ENCODE measurements around the gene SEZ6L.

Gene SEZ6L

DNA sequence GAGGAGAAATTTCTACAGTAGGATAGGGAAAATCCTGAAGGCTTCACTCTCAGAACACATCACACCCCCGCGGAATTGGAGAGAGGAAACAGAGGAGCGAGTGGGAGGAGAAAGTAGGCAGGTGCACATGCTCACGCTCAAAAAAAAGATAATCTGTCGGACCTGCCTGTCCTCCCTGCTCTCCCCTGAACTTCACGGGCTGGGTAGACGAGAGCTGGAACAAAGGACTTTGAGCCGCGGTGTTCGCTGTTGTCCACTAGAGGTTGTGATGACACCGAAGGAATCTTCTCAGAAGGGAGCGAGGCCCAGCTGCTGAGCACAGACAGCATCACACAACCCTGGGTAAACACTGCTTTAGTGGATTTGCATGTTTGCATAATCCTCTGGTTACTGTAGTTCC lies 5.0 kb downstream of the SEZ6L start:
- no peak overlapping the region for H3K9ac ChIP-seq (ENCODE audit: low read depth, low read length)
- no peaks in the 10 kb centered on the region for H3K79me2 ChIP-seq (ENCODE audit: insufficient read depth, low read length)
- no peak overlapping the region for H3K4me3 ChIP-seq (ENCODE audit: low read depth in 1 of 2, low read length in 2 of 2)
- ATAC-seq (ENCODE audit: insufficient read depth, low read depth), result no peak
- H3K27ac ChIP-seq (ENCODE audit: low read length), result no peak overlapping the region
- TF ChIP-seq, protein P1, sequence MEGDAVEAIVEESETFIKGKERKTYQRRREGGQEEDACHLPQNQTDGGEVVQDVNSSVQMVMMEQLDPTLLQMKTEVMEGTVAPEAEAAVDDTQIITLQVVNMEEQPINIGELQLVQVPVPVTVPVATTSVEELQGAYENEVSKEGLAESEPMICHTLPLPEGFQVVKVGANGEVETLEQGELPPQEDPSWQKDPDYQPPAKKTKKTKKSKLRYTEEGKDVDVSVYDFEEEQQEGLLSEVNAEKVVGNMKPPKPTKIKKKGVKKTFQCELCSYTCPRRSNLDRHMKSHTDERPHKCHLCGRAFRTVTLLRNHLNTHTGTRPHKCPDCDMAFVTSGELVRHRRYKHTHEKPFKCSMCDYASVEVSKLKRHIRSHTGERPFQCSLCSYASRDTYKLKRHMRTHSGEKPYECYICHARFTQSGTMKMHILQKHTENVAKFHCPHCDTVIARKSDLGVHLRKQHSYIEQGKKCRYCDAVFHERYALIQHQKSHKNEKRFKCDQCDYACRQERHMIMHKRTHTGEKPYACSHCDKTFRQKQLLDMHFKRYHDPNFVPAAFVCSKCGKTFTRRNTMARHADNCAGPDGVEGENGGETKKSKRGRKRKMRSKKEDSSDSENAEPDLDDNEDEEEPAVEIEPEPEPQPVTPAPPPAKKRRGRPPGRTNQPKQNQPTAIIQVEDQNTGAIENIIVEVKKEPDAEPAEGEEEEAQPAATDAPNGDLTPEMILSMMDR (IDR thresholded peaks at IDR 0.05; ENCODE audit: borderline replicate concordance, extremely low read depth, low read length, poor library complexity, severe bottlenecking), result peak; percentile 26
- TF ChIP-seq EZH2 (IDR thresholded peaks at IDR 0.05; ENCODE audit: borderline replicate concordance, low read depth, low read length, severe bottlenecking), result no peak
- H3K4me1 ChIP-seq (ENCODE audit: insufficient read depth, low read length), result no peaks in the 10 kb centered on the region
- DNase-seq, result no peak
- H3K4me2 ChIP-seq (ENCODE audit: insufficient read depth, low read length), result no peak overlapping the region
- H4K20me1 ChIP-seq (ENCODE audit: insufficient read depth, low read length), result no peaks in the 10 kb centered on the region; the same call in 1 of the 2 replicates
- no peaks in the 10 kb centered on the region for H3K9me3 ChIP-seq (ENCODE audit: insufficient read depth, low read length, severe bottlenecking)
- no peak overlapping the region for H2AFZ ChIP-seq (ENCODE audit: low read depth, low read length)
- no peaks in the 10 kb centered on the region for H3K27me3 ChIP-seq (ENCODE audit: insufficient read depth, low read length, poor library complexity)
- H3K36me3 ChIP-seq (ENCODE audit: insufficient read depth, low read length), result no peaks in the 10 kb centered on the region

DNA sequence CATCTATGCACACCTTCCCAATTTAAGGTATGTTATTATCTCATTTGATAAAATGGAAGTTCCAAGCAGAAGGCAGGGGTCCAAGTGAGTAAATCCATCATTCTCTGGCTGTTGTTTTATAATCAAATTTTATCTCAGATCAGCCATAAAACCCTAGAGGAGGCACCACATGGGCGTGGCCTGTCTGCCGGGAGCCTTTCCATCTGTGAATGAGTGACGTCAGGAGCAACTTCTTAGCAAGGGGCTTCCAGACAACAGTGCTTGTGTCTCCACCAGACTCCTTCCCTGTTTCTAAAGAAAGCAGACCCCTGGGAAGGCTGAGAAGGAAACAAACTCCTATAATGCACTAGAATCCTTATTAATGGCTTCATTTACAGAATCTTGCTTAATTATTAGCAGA lies 13.5 kb downstream of the SEZ6L start:
- no peak overlapping the region for H3K4me3 ChIP-seq (ENCODE audit: low read depth in 1 of 2, low read length in 2 of 2)
- TF ChIP-seq, protein P1 (IDR thresholded peaks at IDR 0.05; ENCODE audit: borderline replicate concordance, extremely low read depth, low read length, poor library complexity, severe bottlenecking), result no peak
- no peak for TF ChIP-seq EZH2 (IDR thresholded peaks at IDR 0.05; ENCODE audit: borderline replicate concordance, low read depth, low read length, severe bottlenecking)
- no peaks in the 10 kb centered on the region for H3K36me3 ChIP-seq (ENCODE audit: insufficient read depth, low read length)
- H3K27ac ChIP-seq (ENCODE audit: low read length), result no peak overlapping the region
- no peaks in the 10 kb centered on the region for H3K9me3 ChIP-seq (ENCODE audit: insufficient read depth, low read length, severe bottlenecking)
- no peak overlapping the region for H3K4me2 ChIP-seq (ENCODE audit: insufficient read depth, low read length)
- no peak overlapping the region for H2AFZ ChIP-seq (ENCODE audit: low read depth, low read length)
- DNase-seq (no peak), ATAC-seq (ENCODE audit: insufficient read depth, low read depth) (no peak)
- H3K9ac ChIP-seq (ENCODE audit: low read depth, low read length), result no peak overlapping the region
- H3K27me3 ChIP-seq (ENCODE audit: insufficient read depth, low read length, poor library complexity), result peaks cover 4% of the 10 kb centered on the region
- H3K79me2 ChIP-seq (ENCODE audit: insufficient read depth, low read length), result no peaks in the 10 kb centered on the region
- H4K20me1 ChIP-seq (ENCODE audit: insufficient read depth, low read length), result no peaks in the 10 kb centered on the region
- H3K4me1 ChIP-seq (ENCODE audit: insufficient read depth, low read length), result no peaks in the 10 kb centered on the region

DNA sequence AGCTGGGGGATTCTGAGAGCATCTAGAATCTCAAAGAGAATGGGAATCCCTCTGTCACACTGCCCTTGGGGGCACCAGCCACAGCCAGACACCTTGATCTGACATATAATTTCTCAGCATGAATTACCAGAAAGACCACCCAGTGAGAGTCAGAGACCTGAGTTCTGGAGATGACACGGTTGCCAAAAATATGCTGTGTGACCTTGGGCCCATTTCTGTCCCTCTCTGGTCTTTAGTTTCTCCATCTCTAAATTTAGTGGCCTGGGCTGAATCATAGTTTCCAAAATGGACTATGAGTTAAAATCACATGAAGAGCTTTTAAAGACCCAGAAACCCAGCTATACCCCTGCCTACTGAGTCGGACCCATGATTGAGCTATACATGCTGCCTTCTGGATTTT lies 15.9 kb downstream of the SEZ6L start:
- H3K79me2 ChIP-seq (ENCODE audit: insufficient read depth, low read length), result no peaks in the 10 kb centered on the region
- H3K4me1 ChIP-seq (ENCODE audit: insufficient read depth, low read length), result no peaks in the 10 kb centered on the region
- TF ChIP-seq, protein P1 (IDR thresholded peaks at IDR 0.05; ENCODE audit: borderline replicate concordance, extremely low read depth, low read length, poor library complexity, severe bottlenecking), result no peak
- TF ChIP-seq EZH2 (IDR thresholded peaks at IDR 0.05; ENCODE audit: borderline replicate concordance, low read depth, low read length, severe bottlenecking), result no peak
- no peak overlapping the region for H2AFZ ChIP-seq (ENCODE audit: low read depth, low read length)
- no peaks in the 10 kb centered on the region for H4K20me1 ChIP-seq (ENCODE audit: insufficient read depth, low read length)
- no peak for ATAC-seq (ENCODE audit: insufficient read depth, low read depth)
- H3K36me3 ChIP-seq (ENCODE audit: insufficient read depth, low read length), result no peaks in the 10 kb centered on the region
- no peak overlapping the region for H3K27ac ChIP-seq (ENCODE audit: low read length)
- H3K27me3 ChIP-seq (ENCODE audit: insufficient read depth, low read length, poor library complexity), result peaks cover 4% of the 10 kb centered on the region
- no peak overlapping the region for H3K4me2 ChIP-seq (ENCODE audit: insufficient read depth, low read length)
- H3K9ac ChIP-seq (ENCODE audit: low read depth, low read length), result no peak overlapping the region
- no peak for DNase-seq
- H3K4me3 ChIP-seq (ENCODE audit: low read depth in 1 of 2, low read length in 2 of 2), result no peak overlapping the region
- H3K9me3 ChIP-seq (ENCODE audit: insufficient read depth, low read length, severe bottlenecking), result no peaks in the 10 kb centered on the region

DNA sequence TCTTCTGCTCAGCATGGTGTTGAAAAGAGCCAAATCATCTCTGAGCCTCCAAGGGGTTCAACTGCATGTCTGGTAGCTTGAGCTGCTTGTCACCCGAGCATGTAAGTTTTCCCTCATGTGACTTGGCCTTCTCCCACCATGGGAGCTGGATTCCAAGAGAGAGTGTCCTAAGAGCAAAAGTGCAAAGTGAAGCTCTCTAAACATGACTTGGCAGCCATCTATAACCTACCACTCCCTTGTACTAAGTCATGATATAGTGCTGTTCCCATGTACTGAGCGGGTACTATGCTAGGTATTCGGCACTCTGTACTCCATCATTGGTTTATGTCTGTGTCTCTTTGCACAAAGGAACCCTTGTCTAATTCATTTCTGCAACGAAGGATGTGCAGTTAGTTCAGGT lies 19.1 kb downstream of the SEZ6L start:
- ATAC-seq (ENCODE audit: insufficient read depth, low read depth), result no peak
- H3K4me2 ChIP-seq (ENCODE audit: insufficient read depth, low read length), result no peak overlapping the region

More for the DNA sequence above, 19.1 kb downstream of the SEZ6L start:
- Histone ChIP-seq H3K27me3 (ENCODE audit: insufficient read depth, low read length, poor library complexity) (peaks cover 4% of the 10 kb centered on the region), H3K9ac (ENCODE audit: low read depth, low read length) (no peak overlapping the region), H4K20me1 (ENCODE audit: insufficient read depth, low read length) (no peaks in the 10 kb centered on the region), H3K4me3 (ENCODE audit: low read depth in 1 of 2, low read length in 2 of 2) (no peak overlapping the region), H3K27ac (ENCODE audit: low read length) (no peak overlapping the region), H3K9me3 (ENCODE audit: insufficient read depth, low read length, severe bottlenecking) (no peaks in the 10 kb centered on the region), H3K4me1 (ENCODE audit: insufficient read depth, low read length) (no peaks in the 10 kb centered on the region), H3K79me2 (ENCODE audit: insufficient read depth, low read length) (no peaks in the 10 kb centered on the region), H3K36me3 (ENCODE audit: insufficient read depth, low read length) (no peaks in the 10 kb centered on the region), H2AFZ (ENCODE audit: low read depth, low read length) (no peak overlapping the region)
- TF ChIP-seq, protein P1 (IDR thresholded peaks at IDR 0.05; ENCODE audit: borderline replicate concordance, extremely low read depth, low read length, poor library complexity, severe bottlenecking), result no peak
- TF ChIP-seq EZH2 (IDR thresholded peaks at IDR 0.05; ENCODE audit: borderline replicate concordance, low read depth, low read length, severe bottlenecking), result no peak
- no peak for DNase-seq

All from DND-41 (cell line).